Measurements from ENCODE around the gene HDAC4.

The HDAC4 gene

GRCh38 chr2:239266434-239266766 is 134.4 kb downstream of the HDAC4 start:
- H3K4me1 ChIP-seq (ENCODE audit: low read length), result peaks cover 33% of the 10 kb centered on the region
- peaks cover 14% of the 10 kb centered on the region; the same call in 1 of the 2 replicates for H3F3A ChIP-seq (ENCODE audit: insufficient read depth, low read length)
- no peak overlapping the region for H3K9ac ChIP-seq (ENCODE audit: low read length)
- H3K27me3 ChIP-seq (replicated peaks; ENCODE audit: insufficient read depth, low read length), result no peaks in the 10 kb centered on the region
- no peak overlapping the region for H2AFZ ChIP-seq (ENCODE audit: low read length)
- H3K9me3 ChIP-seq (replicated peaks; ENCODE audit: insufficient read depth, low read length), result no peaks in the 10 kb centered on the region
- H3K79me2 ChIP-seq (ENCODE audit: low read length), result peaks cover 85% of the 10 kb centered on the region
- no peak overlapping the region for H3K4me3 ChIP-seq (ENCODE audit: low read length)
- DNase-seq, result no peak
- no peaks in the 10 kb centered on the region for H3K36me3 ChIP-seq (replicated peaks; ENCODE audit: insufficient read depth, low read length)
- no peaks in the 10 kb centered on the region for H4K20me1 ChIP-seq (ENCODE audit: insufficient read depth, low read length)
- TF ChIP-seq EZH2 (optimal IDR thresholded peaks at IDR 0.05; ENCODE audit: low read depth, low read length) (no peak), CTCF (IDR thresholded peaks at IDR 0.05; ENCODE audit: low read length) (no peak), EZH2phosphoT487 (IDR thresholded peaks at IDR 0.05; ENCODE audit: low read length) (no peak)
- H3K27ac ChIP-seq (ENCODE audit: low read length), result no peak overlapping the region
- H3K9me2 ChIP-seq (replicated peaks; ENCODE audit: insufficient read depth, low read length), result no peaks in the 10 kb centered on the region
- peak overlapping the region; percentile 95; the same call in 1 of the 2 replicates for H3K4me2 ChIP-seq (ENCODE audit: low read depth, low read length)

- no peak overlapping the region for H2AFZ ChIP-seq (ENCODE audit: low read length)
- H4K20me1 ChIP-seq (ENCODE audit: insufficient read depth, low read length), result no peaks in the 10 kb centered on the region
- H3K79me2 ChIP-seq (ENCODE audit: low read length), result peaks cover 85% of the 10 kb centered on the region
- H3K9ac ChIP-seq (ENCODE audit: low read length), result no peak overlapping the region
- no peak for DNase-seq
- no peak overlapping the region for H3K4me3 ChIP-seq (ENCODE audit: low read length)
- no peaks in the 10 kb centered on the region for H3K27me3 ChIP-seq (replicated peaks; ENCODE audit: insufficient read depth, low read length)
- no peaks in the 10 kb centered on the region for H3K36me3 ChIP-seq (replicated peaks; ENCODE audit: insufficient read depth, low read length)
- peaks cover 33% of the 10 kb centered on the region for H3K4me1 ChIP-seq (ENCODE audit: low read length)
- peaks cover 14% of the 10 kb centered on the region; the same call in 1 of the 2 replicates for H3F3A ChIP-seq (ENCODE audit: insufficient read depth, low read length)
- H3K9me3 ChIP-seq (replicated peaks; ENCODE audit: insufficient read depth, low read length), result no peaks in the 10 kb centered on the region
- no peak overlapping the region for H3K4me2 ChIP-seq (ENCODE audit: low read depth, low read length)
- H3K27ac ChIP-seq (ENCODE audit: low read length), result no peak overlapping the region
- no peaks in the 10 kb centered on the region for H3K9me2 ChIP-seq (replicated peaks; ENCODE audit: insufficient read depth, low read length)
- TF ChIP-seq EZH2 (optimal IDR thresholded peaks at IDR 0.05; ENCODE audit: low read depth, low read length), result no peak
- TF ChIP-seq CTCF (IDR thresholded peaks at IDR 0.05; ENCODE audit: low read length), result no peak
- no peak for TF ChIP-seq EZH2phosphoT487 (IDR thresholded peaks at IDR 0.05; ENCODE audit: low read length)
Observed at GRCh38 chr2:239265681-239266433, 135.0 kb downstream of the HDAC4 start.

DNA sequence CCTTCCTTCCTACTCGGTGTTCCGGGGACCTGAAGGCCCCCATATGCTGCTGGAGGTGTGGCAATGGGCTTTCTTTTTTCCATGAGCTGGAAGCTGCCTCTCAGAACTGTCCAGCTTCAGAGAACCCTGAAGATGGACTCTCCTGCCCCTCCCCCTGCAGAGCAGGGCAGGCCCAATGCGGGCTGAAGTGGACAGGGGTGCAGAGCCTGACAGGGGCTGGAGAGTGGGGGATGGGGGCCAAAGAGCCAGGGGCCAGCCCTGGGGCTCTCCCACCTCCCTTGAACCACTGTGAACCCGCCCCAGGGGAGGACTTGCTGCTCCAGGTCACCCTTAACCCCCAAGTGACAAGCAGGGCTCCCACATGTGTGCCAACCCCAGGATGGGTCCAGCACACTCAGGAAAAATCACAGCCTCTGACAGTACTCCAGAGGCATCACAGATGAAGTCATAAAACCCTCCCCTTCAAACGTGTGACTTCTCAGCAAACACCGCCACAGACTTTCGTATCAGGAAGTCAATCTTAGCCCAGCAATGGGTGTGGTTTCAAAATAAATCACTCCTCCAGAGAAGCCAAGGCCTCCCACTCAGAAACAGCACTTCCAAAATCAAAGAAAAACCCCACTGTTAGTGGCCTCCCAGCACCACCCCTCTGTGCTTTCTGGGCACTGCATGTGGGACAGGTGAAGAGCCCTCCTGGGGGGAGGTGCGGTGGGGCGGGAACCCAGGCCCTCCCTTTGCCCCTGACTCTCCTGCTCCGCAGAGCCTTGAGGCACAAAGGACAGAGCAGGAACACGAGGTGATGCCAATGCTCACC is 135.8 kb downstream of the HDAC4 start:
- TF ChIP-seq CTCF (IDR thresholded peaks at IDR 0.05; ENCODE audit: low read length) (no peak), EZH2phosphoT487 (IDR thresholded peaks at IDR 0.05; ENCODE audit: low read length) (no peak), EZH2 (optimal IDR thresholded peaks at IDR 0.05; ENCODE audit: low read depth, low read length) (no peak)
- H3K4me1 ChIP-seq (ENCODE audit: low read length), result peaks cover 33% of the 10 kb centered on the region
- no peak for DNase-seq
- no peaks in the 10 kb centered on the region for H4K20me1 ChIP-seq (ENCODE audit: insufficient read depth, low read length)
- H3K4me2 ChIP-seq (ENCODE audit: low read depth, low read length), result no peak overlapping the region
- H3K9me3 ChIP-seq (replicated peaks; ENCODE audit: insufficient read depth, low read length), result no peaks in the 10 kb centered on the region
- no peak overlapping the region for H3K9ac ChIP-seq (ENCODE audit: low read length)
- H3K36me3 ChIP-seq (replicated peaks; ENCODE audit: insufficient read depth, low read length), result no peaks in the 10 kb centered on the region
- peaks cover 14% of the 10 kb centered on the region; the same call in 1 of the 2 replicates for H3F3A ChIP-seq (ENCODE audit: insufficient read depth, low read length)
- H3K27me3 ChIP-seq (replicated peaks; ENCODE audit: insufficient read depth, low read length), result no peaks in the 10 kb centered on the region
- no peaks in the 10 kb centered on the region for H3K9me2 ChIP-seq (replicated peaks; ENCODE audit: insufficient read depth, low read length)
- no peak overlapping the region for H2AFZ ChIP-seq (ENCODE audit: low read length)
- H3K4me3 ChIP-seq (ENCODE audit: low read length), result no peak overlapping the region
- no peak overlapping the region for H3K27ac ChIP-seq (ENCODE audit: low read length)
- peaks cover 87% of the 10 kb centered on the region for H3K79me2 ChIP-seq (ENCODE audit: low read length)
